Endodermal cell (in vitro differentiated cells): Measurements from ENCODE around the gene GALNT17. TPM values are rescaled to one million over a fixed set of nuclear protein-coding genes. Genes with fewer than 3 reads are reported as not detected.

Experiments
- DNase-seq: peaks from one replicate; pipeline ENCODE4 v3.0.0-alpha.2; 2017
- H3K27ac ChIP-seq: 2 replicates; pipeline ENCODE4 v1.5.1; 2013; ENCODE audit warnings: mild to moderate bottlenecking, low read depth, low read length, moderate library complexity
- H3K27me3 ChIP-seq: 2 replicates; pipeline ENCODE4 v1.6.1; 2013; ENCODE audit warnings: mild to moderate bottlenecking, low read length, moderate library complexity; ENCODE audit not compliant: insufficient read depth, control insufficient read depth, poor library complexity, severe bottlenecking
- H3K36me3 ChIP-seq: 2 replicates; pipeline ENCODE4 v1.7.0; 2013; ENCODE audit warnings: mild to moderate bottlenecking, low read length, moderate library complexity; ENCODE audit not compliant: control insufficient read depth, insufficient read depth
- H3K4me1 ChIP-seq: one replicate; pipeline ENCODE4 v1.7.0; 2013; ENCODE audit warnings: low read length; ENCODE audit not compliant: control insufficient read depth, insufficient read depth
- H3K4me3 ChIP-seq: 2 replicates; pipeline ENCODE4 v1.5.1; 2013; ENCODE audit warnings: mild to moderate bottlenecking, low read length, moderate library complexity
- H3K9ac ChIP-seq: 2 replicates; pipeline ENCODE4 v1.6.1; 2013; ENCODE audit warnings: mild to moderate bottlenecking, low read length, moderate library complexity; ENCODE audit not compliant: poor library complexity, severe bottlenecking; ENCODE audit errors: extremely low read depth
- H3K9me3 ChIP-seq: 2 replicates; pipeline ENCODE4 v1.6.1; 2013; ENCODE audit warnings: mild to moderate bottlenecking, low read length, moderate library complexity; ENCODE audit not compliant: control insufficient read depth
- H3K27ac Mint-ChIP-seq: 2 replicates; pipeline ENCODE4 v1.8.0; 2020; ENCODE audit warnings: mixed read lengths
- H3K27me3 Mint-ChIP-seq: 2 replicates; pipeline ENCODE4 v1.8.0; 2021; ENCODE audit warnings: mild to moderate bottlenecking, mixed read lengths; ENCODE audit not compliant: insufficient read depth
- H3K36me3 Mint-ChIP-seq: 2 replicates; pipeline ENCODE4 v1.8.0; 2020; ENCODE audit warnings: low read depth, mixed read lengths
- H3K4me1 Mint-ChIP-seq: 2 replicates; pipeline ENCODE4 v1.8.0; 2020; ENCODE audit warnings: mixed read lengths
- H3K4me3 Mint-ChIP-seq: 2 replicates; pipeline ENCODE4 v1.8.0; 2020; ENCODE audit warnings: mild to moderate bottlenecking, moderate library complexity, mixed read lengths
- H3K9me3 Mint-ChIP-seq: 2 replicates; pipeline ENCODE4 v1.8.0; 2020; ENCODE audit warnings: mild to moderate bottlenecking, mixed read lengths
- CTCF ChIP-seq: fragments of 200-600 bp; sonication (generic); conservative IDR thresholded peaks from 2 replicates; pipeline ENCODE4 v1.5.0; 2021; ENCODE audit warnings: antibody characterized with exemption, mild to moderate bottlenecking
- WGBS, 2 experiments: methylation state at CpG; one replicate each; pipeline versions ENCODE4 v1.1.5 to v1.1.7; 2013; ENCODE audit warnings: missing lambda C conversion rate in 2 of 2, mixed read lengths in 1 of 2; ENCODE audit not compliant: insufficient coverage in 1 of 2, insufficient read length in 1 of 2; 5-methylcytosine and 5-hydroxymethylcytosine counted together
- total RNA-seq, 2 donors: library from RNA; stranded (reverse); fragmentation: NEBNext Ultra II Directional in 1 of 2; extraction: Animal tissue kit (Norgen Biotek cat#: 25700) in 1 of 2; gene quantifications; 2 replicates in 1 of 2; 3 replicates in 1 of 2; pipeline ENCODE4 v1.2.1, GENCODE V29; 2021

GALNT17 gene
- total RNA-seq, 2 donors from 2014 or later, result 60.4 to 61.3 TPM

DNA sequence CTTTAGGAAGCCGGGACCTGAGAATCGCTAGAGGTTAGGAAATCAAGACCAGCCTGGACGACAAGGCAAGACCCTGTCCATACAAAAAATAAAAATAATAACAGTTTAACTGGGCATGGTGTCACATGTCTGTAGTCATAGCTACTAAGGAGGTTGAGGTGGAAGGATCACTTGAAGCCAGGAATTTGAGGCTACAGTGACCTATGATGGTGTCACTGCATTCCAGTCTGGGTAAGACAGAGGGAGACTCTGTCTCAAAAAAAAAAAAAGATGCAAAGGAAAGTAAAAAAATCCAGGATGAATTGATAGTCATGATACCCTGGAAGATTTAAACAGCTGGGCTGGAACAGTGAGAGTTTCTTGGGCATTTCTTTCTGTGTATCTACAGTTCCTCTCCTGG lies 463.2 kb downstream of the GALNT17 start:
- Mint-ChIP-seq H3K27ac (no peak overlapping the region), H3K27me3 (peaks cover 44% of the 10 kb centered on the region), H3K4me3 (no peak overlapping the region), H3K36me3 (peaks cover 43% of the 10 kb centered on the region), H3K4me1 (no peaks in the 10 kb centered on the region), H3K9me3 (no peaks in the 10 kb centered on the region)
- no peak overlapping the region for H3K4me3 ChIP-seq
- H3K9me3 ChIP-seq, result no peaks in the 10 kb centered on the region
- no peak for TF ChIP-seq CTCF
- peaks cover 23% of the 10 kb centered on the region for H3K36me3 ChIP-seq
- no peak for DNase-seq
- 93 to 100% methylated on average over 1 to 3 of the region's 3 CpGs for WGBS, 2 experiments
- no peaks in the 10 kb centered on the region for H3K4me1 ChIP-seq
- no peak overlapping the region for H3K9ac ChIP-seq
- no peak overlapping the region for H3K27ac ChIP-seq
- H3K27me3 ChIP-seq, result no peaks in the 10 kb centered on the region

- Mint-ChIP-seq H3K36me3 (peaks cover 34% of the 10 kb centered on the region), H3K4me3 (no peak overlapping the region), H3K27me3 (peaks cover 44% of the 10 kb centered on the region), H3K9me3 (peaks cover 6% of the 10 kb centered on the region), H3K27ac (no peak overlapping the region), H3K4me1 (no peaks in the 10 kb centered on the region)
- H3K4me1 ChIP-seq, result no peaks in the 10 kb centered on the region
- no peak overlapping the region for H3K4me3 ChIP-seq
- H3K27me3 ChIP-seq, result no peaks in the 10 kb centered on the region
- WGBS, 2 experiments, result 96 to 98% methylated on average over 6 of the region's 6 CpGs
- no peak for DNase-seq
- no peak for TF ChIP-seq CTCF
- H3K9ac ChIP-seq, result no peak overlapping the region
- H3K36me3 ChIP-seq, result peaks cover 21% of the 10 kb centered on the region
- H3K27ac ChIP-seq, result no peak overlapping the region
- peaks cover 10% of the 10 kb centered on the region for H3K9me3 ChIP-seq
Observed at GRCh38 chr7:71598553-71598952, 466.6 kb downstream of the GALNT17 start.

DNA sequence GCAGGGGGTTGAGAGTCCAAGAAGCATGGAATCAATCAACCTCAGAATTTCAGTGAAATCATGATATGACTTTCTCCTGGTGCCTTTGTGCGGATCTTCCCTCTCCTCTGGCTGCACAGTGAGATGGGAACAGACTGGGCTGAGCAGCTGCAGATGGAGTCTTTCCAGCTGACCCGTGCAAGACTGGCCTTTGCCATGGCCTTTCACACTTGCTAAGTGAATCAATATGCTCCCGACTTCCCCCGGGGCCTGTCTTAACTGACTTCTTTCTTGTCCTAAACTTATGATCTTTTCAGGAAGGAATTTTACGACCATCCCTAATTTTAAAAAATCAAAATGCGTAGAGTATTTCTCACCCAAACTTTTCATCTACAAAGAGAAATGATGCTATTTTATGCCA lies 469.9 kb downstream of the GALNT17 start:
- no peak overlapping the region for H3K9ac ChIP-seq
- no peak overlapping the region for H3K4me3 Mint-ChIP-seq
- H3K27me3 Mint-ChIP-seq, result peaks cover 17% of the 10 kb centered on the region
- H3K9me3 Mint-ChIP-seq, result peaks cover 6% of the 10 kb centered on the region
- no peak for TF ChIP-seq CTCF
- no peak for DNase-seq
- peaks cover 11% of the 10 kb centered on the region for H3K9me3 ChIP-seq
- H3K36me3 Mint-ChIP-seq, result peaks cover 29% of the 10 kb centered on the region
- 79 to 83% methylated on average over 5 to 6 of the region's 6 CpGs for WGBS, 2 experiments
- peak overlapping the region; percentile 61 for H3K27ac ChIP-seq
- H3K36me3 ChIP-seq, result peaks cover 40% of the 10 kb centered on the region
- H3K27ac Mint-ChIP-seq, result no peak overlapping the region
- no peaks in the 10 kb centered on the region for H3K4me1 Mint-ChIP-seq
- no peaks in the 10 kb centered on the region for H3K27me3 ChIP-seq
- H3K4me1 ChIP-seq, result no peaks in the 10 kb centered on the region
- no peak overlapping the region for H3K4me3 ChIP-seq
